Measurements from ENCODE around the gene GSKIP.

Gene GSKIP

GRCh38 chr14:96416292-96416691 lies 53.0 kb downstream of the GSKIP start:
- TF ChIP-seq CTCF (conservative IDR thresholded peaks at IDR 0.05; ENCODE audit: low read depth): no peak
- CTCF ChIA-PET: interaction anchor here (0.6 kb wide), 1 partner anchor 166 kb away, joined by 3 read pairs; no protein-coding TSS in a partner anchor
- POLR2A ChIA-PET (ENCODE audit: low non-redundant PET): no interaction called here
- no peak for DNase-seq (ENCODE audit: low spot score)
- no peak overlapping the region for H3K27ac ChIP-seq

- CTCF ChIA-PET: no interaction called here
- no peak overlapping the region for H3K27ac ChIP-seq
- no peak for DNase-seq (ENCODE audit: low spot score)
- TF ChIP-seq CTCF (conservative IDR thresholded peaks at IDR 0.05; ENCODE audit: low read depth): no peak
- POLR2A ChIA-PET (ENCODE audit: low non-redundant PET): no interaction called here
These were observed 53.9 kb downstream of the GSKIP start for GRCh38 chr14:96417254-96417653.

- ChIA-PET POLR2A (ENCODE audit: low non-redundant PET) (no interaction called here), CTCF (no interaction called here)
- no peak for DNase-seq (ENCODE audit: low spot score)
- no peak overlapping the region for H3K27ac ChIP-seq
- TF ChIP-seq CTCF (conservative IDR thresholded peaks at IDR 0.05; ENCODE audit: low read depth): no peak
These were observed 54.7 kb downstream of the GSKIP start for GRCh38 chr14:96418075-96418474.

- DNase-seq (ENCODE audit: low spot score): no peak
- H3K27ac ChIP-seq: no peak overlapping the region
- CTCF ChIA-PET: interaction anchor here (0.7 kb wide), 1 partner anchor 25 kb away, joined by 5 read pairs; no protein-coding TSS in a partner anchor
- no peak for TF ChIP-seq CTCF (conservative IDR thresholded peaks at IDR 0.05; ENCODE audit: low read depth)
- POLR2A ChIA-PET (ENCODE audit: low non-redundant PET): no interaction called here
These were observed 57.9 kb downstream of the GSKIP start for GRCh38 chr14:96421236-96421635.

DNA sequence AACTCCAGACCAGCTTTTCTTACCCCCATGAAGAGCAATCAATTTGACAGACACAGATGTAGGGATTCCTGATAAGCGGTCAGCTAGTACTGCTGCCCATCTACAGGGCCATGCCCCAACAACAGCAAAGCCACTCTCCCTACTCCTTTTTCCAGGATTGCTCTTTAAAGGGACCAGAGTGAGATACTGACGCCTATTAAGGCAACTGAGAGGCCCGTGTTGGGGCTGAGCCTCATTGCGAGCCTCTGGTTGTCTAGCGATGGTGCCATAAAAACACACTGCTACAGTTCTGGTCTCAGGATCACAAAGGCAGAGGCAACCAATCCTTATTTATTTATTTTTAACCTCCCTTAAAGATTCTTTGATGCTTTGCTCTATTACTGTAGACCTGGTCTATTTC lies 59.7 kb downstream of the GSKIP start:
- H3K27ac ChIP-seq: no peak overlapping the region
- no peak for TF ChIP-seq CTCF (conservative IDR thresholded peaks at IDR 0.05; ENCODE audit: low read depth)
- ChIA-PET POLR2A (ENCODE audit: low non-redundant PET) (no interaction called here), CTCF (interaction anchor here (0.6 kb wide), 1 partner anchor 73 kb away, joined by 3 read pairs; no protein-coding TSS in a partner anchor)
- no peak for DNase-seq (ENCODE audit: low spot score)

DNA sequence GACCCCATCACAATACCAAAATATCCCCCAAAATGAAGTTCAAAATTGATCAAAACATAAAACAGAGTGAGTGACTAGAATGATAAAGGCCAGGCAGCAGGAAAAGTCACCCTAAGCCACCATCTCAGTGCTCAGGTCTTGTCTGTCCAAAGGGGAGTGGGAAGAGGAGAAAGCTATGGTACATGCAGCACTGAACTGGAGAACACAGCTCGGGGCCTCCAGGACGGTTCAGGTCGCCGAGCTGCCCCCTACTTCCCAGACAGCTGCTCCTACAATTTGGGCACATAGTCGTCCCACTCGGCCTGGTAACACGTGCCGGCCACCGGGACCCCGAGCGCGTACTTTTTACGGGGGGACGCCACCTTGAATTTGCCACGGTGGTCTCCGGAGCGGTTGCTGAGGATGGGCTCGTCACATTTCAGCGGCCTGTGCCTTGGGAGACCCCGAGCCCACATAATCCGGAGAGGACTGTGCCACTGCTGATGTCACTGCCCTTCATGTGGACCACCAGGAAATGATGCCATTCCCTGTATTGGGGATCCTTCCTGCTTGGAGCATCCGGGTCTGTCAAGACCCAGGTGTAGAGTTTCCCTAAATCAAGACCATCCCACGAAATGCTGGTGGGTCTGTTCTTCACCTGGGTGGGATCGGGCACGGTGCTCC lies 60.3 kb downstream of the GSKIP start:
- DNase-seq (ENCODE audit: low spot score): no peak
- ChIA-PET POLR2A (ENCODE audit: low non-redundant PET) (no interaction called here), CTCF (interaction anchor here (0.6 to 1.2 kb wide), 3 partner anchors 79 to 340 kb away, joined by 3 to 9 read pairs (median 3); no protein-coding TSS in a partner anchor)
- H3K27ac ChIP-seq: no peak overlapping the region
- TF ChIP-seq CTCF (conservative IDR thresholded peaks at IDR 0.05; ENCODE audit: low read depth): no peak
